ENCODE data around the gene OR13C2.
"Not testable (repeated sequence)": the region's sequence is repeated elsewhere in the genome, so short reads cannot be mapped to it uniquely, and the experiment has no call there.

Gene OR13C2, protein sequence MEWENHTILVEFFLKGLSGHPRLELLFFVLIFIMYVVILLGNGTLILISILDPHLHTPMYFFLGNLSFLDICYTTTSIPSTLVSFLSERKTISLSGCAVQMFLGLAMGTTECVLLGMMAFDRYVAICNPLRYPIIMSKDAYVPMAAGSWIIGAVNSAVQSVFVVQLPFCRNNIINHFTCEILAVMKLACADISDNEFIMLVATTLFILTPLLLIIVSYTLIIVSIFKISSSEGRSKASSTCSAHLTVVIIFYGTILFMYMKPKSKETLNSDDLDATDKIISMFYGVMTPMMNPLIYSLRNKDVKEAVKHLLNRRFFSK

DNA sequence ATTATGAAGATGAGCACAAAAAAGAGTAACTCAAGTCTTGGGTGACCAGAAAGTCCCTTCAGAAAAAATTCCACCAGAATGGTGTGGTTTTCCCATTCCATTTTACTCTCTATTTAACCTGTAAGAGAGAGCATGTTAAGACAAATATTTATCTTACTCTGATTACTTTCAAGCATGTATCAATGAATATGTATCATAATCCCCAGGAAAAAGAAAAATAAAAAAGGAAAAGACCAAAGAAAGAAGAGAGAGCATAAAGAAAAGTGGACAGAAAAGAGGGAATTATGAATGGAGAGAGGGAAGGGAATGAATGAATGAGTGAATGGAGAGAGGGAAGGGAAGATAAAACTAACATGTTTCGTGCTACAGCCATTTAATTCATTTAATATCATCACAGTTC, at the start of gene OR13C2:
TSS of gene OR13C2 (minus strand) at position 101 of the 400 bp plus-strand sequence. CDS start at position 101, 0 bp downstream.
- H3K4me3 ChIP-seq (ENCODE audit: low read depth, low read length); DNase-seq (ENCODE audit: low read depth): not testable (repeated sequence)

DNA sequence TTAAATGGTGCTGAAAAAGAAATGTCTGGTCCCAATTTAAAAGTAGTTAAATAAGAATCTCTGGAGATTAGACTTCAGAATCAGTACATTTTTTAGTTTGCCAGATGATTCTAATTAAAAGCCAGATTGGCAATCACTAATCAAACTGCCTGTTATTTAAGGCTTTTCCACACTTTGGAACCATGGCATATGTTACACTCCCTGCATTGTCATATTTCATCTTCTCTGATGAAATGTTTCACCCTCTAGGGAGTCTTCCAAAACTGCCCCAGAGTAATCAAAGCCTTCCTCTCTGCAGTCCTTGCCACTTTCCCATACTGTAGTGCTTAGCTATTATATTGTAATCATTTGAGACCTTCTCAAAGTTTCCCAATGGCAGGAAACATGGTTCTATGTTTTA, 30.0 kb upstream of the OR13C2 start:
- DNase-seq (ENCODE audit: low read depth), result no peak

DNA sequence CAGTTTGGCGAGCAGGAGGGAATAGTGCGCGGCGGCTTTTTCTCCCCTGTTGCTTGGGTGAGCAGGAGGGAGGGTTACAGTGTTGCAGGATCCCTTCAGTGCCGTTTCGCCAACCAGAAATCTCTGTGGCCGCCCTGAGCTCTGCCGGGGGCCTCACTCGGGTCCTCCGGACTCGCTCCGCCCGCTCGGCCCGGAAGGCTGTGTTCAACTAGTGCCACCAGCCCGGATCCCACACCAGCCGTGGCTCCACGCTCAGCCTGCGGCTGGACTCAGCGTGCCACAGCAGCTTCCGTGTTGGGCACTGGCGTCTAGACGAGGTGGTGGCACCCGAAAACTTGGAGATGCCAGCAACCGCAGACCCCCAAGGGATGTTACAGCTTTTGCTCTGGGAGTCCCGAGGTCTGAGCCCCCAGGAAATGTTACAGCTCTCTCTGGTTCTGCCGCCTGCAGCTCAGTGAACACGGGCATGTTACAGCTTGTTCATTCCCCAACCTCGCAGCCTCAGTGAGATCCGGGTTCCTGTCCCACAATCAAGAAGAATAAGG, 28.6 kb upstream of the OR13C2 start:
- no peak for DNase-seq (ENCODE audit: low read depth)
- no peak overlapping the region for H3K4me3 ChIP-seq (ENCODE audit: low read depth, low read length)

More for the DNA sequence above, 30.0 kb upstream of the OR13C2 start:
- H3K4me3 ChIP-seq (ENCODE audit: low read depth, low read length), result no peak overlapping the region

DNA sequence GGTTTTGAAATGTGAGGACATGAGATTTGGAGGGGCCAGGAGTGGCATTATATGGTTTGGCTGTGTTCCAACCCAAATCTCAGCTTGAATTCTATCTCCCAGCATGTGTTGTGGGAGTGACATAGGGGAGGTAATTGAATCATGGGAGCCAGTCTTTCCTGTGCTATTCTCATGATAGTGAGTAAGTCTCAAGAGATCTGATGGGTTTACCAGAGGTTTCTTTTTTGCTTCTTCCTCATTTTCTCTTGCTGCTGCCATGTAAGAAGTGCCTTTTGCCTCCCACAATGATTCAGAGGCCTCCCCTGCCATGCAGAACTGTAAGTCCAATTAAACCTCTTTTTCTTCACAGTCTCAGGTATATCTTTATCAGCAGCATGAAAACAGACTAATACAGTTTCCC, 20.5 kb upstream of the OR13C2 start:
- not testable (repeated sequence) for DNase-seq (ENCODE audit: low read depth)

DNA sequence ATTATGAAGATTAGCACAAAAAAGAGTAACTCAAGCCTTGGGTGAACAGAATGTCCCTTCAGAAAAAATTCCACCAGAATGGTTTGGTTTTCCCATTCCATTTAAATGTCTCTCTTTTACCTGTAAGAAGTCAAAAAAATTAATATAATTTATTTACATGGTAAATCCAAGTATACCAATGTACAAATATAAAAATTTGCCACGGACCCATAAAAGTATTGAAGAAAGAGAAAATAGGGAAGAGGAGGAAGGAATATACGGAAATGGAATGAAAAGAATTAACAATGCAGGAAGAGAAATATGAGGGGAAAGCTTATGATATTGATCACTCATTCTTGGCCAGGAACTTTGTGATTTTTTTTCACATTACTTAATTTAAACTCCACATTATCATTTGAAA, 12.7 kb upstream of the OR13C2 start, which contains the start of gene OR13C9:
TSS of gene OR13C9 (minus strand) at position 101 of the 400 bp plus-strand sequence. CDS start at position 101, 0 bp downstream.
- no peak for DNase-seq (ENCODE audit: low read depth)
- no peak within 1 kb of the TSS for H3K4me3 ChIP-seq (ENCODE audit: low read depth, low read length)

More for the DNA sequence above, 20.5 kb upstream of the OR13C2 start:
- H3K4me3 ChIP-seq (ENCODE audit: low read depth, low read length), result not testable (repeated sequence)

DNA sequence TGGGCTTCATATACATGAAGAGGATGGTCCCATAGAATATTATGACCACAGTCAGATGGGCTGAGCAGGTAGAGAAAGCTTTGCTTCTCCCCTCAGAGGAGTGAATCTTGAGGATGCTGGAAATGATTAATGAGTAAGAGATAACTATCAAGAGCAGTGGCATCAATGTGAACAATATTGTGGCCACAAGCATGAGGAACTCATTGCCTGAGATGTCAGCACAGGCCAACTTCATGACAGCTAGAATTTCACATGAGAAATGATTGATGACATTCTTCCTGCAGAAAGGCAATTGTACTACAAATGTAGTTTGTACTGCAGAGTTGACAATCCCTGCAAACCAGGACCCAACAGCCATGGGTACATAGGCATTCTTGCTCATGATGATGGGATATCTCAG, 12.0 kb upstream of the OR13C2 start:
- DNase-seq (ENCODE audit: low read depth), result no peak
- H3K4me3 ChIP-seq (ENCODE audit: low read depth, low read length), result no peak overlapping the region

DNA sequence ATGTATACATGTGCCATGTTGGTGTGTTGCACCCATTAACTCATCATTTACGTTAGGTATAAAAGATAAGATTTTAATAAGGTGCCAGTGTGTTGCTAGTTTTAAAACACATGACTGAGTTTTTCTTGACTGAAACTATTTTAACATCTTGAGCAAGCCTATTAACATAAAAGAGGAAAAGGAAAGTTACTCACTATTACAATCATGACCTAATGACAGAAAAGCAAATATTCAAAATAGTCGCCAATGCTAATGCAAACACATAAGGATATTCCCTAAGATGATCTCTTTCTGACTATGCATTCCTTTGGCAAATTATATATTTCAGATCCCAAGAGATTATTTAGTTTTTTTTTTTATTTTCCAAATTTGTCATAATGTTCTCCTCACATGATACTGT, 5.8 kb upstream of the OR13C2 start:
- no peak overlapping the region for H3K4me3 ChIP-seq (ENCODE audit: low read depth, low read length)
- no peak for DNase-seq (ENCODE audit: low read depth)

DNA sequence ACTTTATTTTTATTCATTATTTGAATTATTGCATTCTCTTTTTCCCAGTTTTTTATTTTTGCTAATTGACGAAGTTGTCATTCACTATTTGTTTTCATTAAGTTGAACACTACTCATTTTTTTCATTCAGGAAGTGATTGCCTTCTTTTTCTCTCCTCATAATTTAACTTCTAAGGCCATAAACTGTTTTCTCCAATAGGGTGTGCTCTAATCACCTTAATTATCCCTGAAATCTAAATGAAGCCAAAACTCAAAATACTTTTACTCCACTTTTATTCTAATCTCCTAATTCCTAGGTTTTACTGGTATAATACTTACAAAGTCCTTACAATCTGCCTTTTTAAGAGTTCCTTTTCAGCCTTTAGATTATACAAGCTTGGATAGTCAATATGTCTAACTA, 2.9 kb upstream of the OR13C2 start:
- DNase-seq (ENCODE audit: low read depth), result no peak
- no peak overlapping the region for H3K4me3 ChIP-seq (ENCODE audit: low read depth, low read length)

DNA sequence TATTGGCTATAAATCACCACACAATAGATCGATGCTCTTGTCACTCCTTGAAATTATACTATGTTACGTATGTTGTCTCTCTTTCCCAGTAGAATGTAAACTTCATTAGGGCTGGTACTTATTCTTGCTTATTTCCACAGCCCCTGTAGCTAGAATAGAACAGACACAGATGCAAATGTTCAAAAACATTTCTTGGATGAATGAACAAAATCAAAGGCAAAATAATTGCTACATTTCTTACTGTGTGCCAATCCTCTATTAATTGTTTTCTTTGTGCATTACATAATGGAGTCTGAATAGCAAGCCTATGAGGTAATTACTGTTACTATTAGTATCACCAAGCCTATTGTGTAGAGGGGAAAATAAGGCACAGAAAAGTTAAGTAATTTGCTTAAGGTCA, 725 bp upstream of the OR13C2 start:
- H3K4me3 ChIP-seq (ENCODE audit: low read depth, low read length), result no peak overlapping the region
- no peak for DNase-seq (ENCODE audit: low read depth)

DNA sequence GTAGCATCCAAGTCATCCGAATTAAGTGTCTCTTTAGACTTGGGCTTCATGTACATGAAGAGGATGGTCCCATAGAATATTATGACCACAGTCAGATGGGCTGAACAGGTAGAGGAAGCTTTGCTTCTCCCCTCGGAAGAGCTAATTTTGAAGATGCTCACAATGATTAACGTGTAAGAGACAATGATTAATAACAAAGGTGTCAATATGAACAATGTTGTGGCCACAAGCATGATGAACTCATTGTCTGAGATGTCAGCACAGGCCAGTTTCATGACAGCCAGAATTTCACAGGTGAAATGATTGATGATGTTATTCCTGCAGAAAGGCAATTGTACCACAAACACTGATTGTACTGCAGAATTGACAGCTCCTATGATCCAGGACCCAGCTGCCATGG, 626 bp downstream of the OR13C2 start:
- no peak for DNase-seq (ENCODE audit: low read depth)
- no peak overlapping the region for H3K4me3 ChIP-seq (ENCODE audit: low read depth, low read length)

DNA sequence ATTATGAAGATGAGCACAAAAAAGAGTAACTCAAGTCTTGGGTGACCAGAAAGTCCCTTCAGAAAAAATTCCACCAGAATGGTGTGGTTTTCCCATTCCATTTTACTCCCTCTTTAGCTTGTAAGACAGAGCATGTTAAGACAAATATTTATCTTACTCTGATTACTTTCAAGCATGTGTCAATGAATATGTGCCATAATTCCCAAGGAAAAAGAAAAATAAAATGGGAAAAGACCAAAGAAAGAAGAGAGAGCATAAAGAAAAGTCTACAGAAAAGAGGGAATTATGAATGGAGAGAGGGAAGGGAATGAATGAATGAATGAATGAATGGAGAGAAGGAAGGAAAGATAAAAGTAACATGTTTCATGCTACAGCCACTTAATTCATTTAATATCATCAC, 6.1 kb downstream of the OR13C2 start, which contains the start of gene OR13C5:
TSS of gene OR13C5 (minus strand) at position 101 of the 400 bp plus-strand sequence. CDS start at position 101, 0 bp downstream.
- DNase-seq (ENCODE audit: low read depth); H3K4me3 ChIP-seq (ENCODE audit: low read depth, low read length): not testable (repeated sequence)

DNA sequence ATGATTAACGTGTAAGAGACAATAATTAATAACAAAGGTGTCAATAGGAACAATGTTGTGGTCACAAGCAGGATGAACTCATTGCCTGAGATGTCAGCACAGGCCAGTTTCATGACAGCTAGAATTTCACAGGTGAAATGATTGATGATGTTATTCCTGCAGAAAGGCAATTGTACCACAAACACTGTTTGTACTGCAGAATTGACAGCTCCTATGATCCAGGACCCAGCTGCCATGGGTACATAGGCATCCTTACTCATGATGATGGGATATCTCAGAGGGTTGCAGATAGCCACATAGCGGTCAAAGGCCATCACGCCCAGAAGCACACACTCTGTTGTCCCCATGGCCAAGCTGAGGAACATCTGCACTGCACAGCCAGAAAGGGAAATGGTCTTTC, 6.7 kb downstream of the OR13C2 start:
- DNase-seq (ENCODE audit: low read depth); H3K4me3 ChIP-seq (ENCODE audit: low read depth, low read length): not testable (repeated sequence)

DNA sequence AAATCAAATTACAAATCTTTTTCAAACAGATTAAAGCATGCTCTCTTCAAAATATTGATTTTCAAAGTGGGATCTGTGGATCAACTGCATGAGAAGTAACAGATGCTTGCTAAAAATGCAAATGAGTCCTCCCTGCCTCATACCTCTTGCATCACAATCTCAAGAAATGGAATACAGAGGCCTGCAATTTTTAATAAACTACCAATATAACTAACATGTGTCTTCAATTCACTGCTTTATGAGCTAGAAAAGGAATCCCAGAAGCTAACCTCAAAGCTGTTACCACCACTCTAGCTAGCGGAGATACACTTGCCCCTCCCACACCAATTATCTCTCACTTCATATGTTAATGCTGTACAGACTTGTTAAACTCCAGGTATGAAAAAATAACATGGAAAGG, 15.8 kb downstream of the OR13C2 start:
- H3K4me3 ChIP-seq (ENCODE audit: low read depth, low read length), result no peak overlapping the region
- DNase-seq (ENCODE audit: low read depth), result no peak

DNA sequence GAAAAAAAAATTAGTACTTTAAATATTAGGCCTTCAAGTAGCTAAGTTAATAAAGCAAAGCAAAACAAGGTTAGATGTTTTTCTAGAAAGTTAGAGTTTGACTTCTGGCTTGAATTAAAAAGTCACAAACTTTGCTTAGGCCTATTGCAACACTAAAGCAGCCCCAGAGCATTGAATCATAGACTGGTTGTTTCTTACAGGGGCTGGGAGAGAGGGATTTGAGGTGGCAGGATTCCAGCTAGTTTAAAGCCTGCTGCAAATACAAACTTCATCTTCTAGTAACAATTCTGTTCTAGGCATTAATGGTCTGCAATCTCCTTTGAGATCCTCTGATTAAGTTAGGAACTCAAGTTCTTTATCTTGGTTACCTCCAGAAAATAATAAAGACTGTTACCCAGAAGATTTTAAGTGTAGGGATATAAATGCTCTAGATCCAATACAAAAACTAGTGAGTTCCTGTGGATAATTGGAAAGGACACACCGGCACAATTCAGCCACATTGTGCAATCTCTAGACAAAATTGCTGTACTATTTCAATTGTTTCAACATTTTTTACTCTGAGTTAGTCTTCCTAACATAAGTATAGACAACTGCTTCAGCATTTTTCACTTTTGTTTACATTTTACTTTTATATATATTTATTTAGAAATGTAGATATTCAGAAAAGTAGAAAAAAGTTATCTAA, 18.8 kb downstream of the OR13C2 start:
- no peak overlapping the region for H3K4me3 ChIP-seq (ENCODE audit: low read depth, low read length)
- DNase-seq (ENCODE audit: low read depth), result peak; percentile 74

DNA sequence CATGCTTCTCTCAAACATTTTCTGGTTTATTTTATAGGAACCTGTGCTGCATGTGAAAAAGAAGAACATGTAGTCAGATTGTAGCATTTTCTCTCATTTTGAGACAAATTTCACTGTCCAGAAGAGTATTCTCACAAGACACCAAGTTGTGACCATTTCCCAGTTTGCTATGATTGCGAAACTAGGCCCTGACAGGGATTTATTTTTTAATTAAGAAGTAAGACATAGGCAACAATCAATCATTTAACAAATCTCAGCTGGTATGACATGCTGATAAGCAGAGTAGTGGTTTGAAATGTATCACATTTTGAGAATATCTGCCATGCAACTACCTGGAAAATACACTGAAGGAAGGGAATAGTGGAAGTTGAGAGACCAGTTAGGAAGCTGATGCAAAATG, 24.9 kb downstream of the OR13C2 start:
- DNase-seq (ENCODE audit: low read depth), result no peak
- H3K4me3 ChIP-seq (ENCODE audit: low read depth, low read length), result no peak overlapping the region

DNA sequence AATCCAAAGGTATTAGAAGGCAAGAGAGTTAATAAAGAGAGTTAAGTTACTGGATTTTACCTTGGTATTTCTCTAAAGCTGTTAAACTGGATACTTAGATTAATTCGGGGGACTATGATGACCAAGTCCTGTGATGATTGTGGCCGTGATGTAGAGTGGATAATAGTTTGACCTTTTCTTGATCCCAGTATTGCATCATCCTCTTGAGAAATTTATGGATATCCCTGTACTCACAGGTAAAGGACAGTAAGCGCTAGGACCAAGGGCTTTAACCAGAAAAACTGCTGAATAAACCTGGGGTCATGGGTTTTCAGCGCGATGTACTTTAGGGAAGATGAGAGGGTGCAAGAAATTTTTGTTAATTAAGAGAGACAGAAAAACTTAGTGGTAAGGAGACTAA, 28.2 kb downstream of the OR13C2 start:
- DNase-seq (ENCODE audit: low read depth), result no peak
- no peak overlapping the region for H3K4me3 ChIP-seq (ENCODE audit: low read depth, low read length)

DNA sequence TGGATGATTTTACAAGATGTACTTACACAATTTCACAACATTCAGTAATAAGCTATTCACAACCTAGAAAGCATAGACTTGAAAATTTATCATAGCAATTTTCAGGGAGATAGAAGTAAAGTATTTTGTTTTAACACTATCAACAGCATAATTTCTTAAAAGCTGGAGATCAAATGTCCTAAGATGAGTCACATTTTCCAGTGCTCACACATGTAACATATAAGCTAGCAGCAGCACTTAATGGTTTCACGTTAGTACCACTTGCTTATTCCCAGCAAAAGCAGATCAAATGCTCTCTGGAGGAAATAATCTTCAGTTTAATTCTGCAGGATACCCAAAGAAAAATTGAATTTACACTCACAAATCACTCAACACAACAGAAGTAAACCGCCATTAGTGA, 30.0 kb downstream of the OR13C2 start:
- no peak overlapping the region for H3K4me3 ChIP-seq (ENCODE audit: low read depth, low read length)
- DNase-seq (ENCODE audit: low read depth), result no peak

DNA sequence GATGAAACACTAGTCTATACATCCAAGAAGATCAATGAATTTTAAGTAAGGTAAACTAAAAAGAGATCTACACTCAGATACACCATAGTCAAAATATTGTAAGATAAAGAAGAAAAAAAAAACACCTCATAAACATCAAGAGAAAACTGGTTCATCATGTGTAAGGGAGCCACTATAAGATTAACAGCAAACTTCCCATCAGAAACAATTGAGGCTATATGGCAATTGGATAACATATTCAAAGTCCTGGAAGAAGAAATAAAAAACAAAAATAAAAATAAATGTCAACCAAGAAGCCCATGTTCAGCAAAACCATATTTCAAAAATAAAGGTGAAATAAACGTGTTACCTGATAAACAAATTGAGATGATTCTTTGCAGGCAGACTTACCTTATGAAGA, 32.8 kb downstream of the OR13C2 start:
- no peak overlapping the region for H3K4me3 ChIP-seq (ENCODE audit: low read depth, low read length)
- no peak for DNase-seq (ENCODE audit: low read depth)

DNA sequence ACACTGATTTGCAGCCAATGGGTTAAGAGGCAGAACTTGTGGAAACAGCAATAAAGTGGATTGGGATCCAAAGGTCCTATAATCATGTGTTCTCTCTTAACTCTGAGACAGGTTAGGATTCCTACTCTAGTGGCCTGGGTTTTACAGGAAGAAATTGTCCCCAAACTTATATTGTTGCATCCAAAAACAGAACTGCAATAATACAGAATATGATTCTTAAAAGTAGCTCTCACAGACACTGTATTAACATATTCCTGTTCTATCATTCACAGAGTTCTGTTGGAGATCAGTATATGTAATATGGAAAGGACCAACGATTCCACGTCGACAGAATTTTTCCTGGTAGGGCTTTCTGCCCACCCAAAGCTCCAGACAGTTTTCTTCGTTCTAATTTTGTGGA, 36.6 kb downstream of the OR13C2 start, which contains the start of gene OR13C8:
TSS of gene OR13C8 (plus strand) at position 301 of the 400 bp plus-strand sequence. CDS start at position 301, 0 bp downstream.
- no peak for DNase-seq (ENCODE audit: low read depth)
- H3K4me3 ChIP-seq (ENCODE audit: low read depth, low read length), result no peak within 1 kb of the TSS

DNA sequence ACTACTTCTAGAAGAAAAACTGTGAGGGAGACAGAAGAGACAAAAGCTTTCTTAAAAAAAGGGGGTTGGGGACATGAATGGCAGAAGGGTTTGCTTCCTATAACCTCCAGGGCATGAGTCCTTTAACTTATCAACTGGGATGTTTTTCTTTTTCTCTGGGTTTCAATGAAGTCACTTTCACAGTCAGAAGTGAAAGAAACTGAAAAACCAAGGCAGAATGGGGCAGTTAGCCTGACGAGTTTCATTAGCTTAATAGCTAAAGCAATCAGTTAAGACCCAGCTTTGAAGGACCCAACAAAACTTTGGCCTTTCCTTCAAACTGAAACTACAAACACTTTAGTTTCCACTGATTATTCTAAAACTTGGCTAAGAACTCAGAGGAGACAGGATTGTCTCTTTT, 41.1 kb downstream of the OR13C2 start:
- no peak for DNase-seq (ENCODE audit: low read depth)
- no peak overlapping the region for H3K4me3 ChIP-seq (ENCODE audit: low read depth, low read length)

Measured in skeletal muscle cell (primary cell).